Activated naive CD8-positive, alpha-beta T cell treated with anti-CD3 and anti-CD28 coated beads for 36 hours (primary cell): ENCODE measurements around the gene FAM83G. TPM values are rescaled to one million over a fixed set of nuclear protein-coding genes. Genes with fewer than 3 reads are reported as not detected.

Experiments
- DNase-seq: peaks from one replicate; pipeline ENCODE4 v3.0.0; 2021
- H3K27ac Mint-ChIP-seq: one replicate; pipeline ENCODE4 v1.8.0; 2022; ENCODE audit warnings: mild to moderate bottlenecking, moderate library complexity, mixed read lengths
- H3K27me3 Mint-ChIP-seq: one replicate; pipeline ENCODE4 v1.8.0; 2022; ENCODE audit warnings: mild to moderate bottlenecking, mixed read lengths
- H3K36me3 Mint-ChIP-seq: one replicate; pipeline ENCODE4 v1.8.0; 2021; ENCODE audit warnings: mild to moderate bottlenecking, mixed read lengths
- H3K4me1 Mint-ChIP-seq: one replicate; pipeline ENCODE4 v1.8.0; 2021; ENCODE audit warnings: mixed read lengths
- H3K4me3 Mint-ChIP-seq: one replicate; pipeline ENCODE4 v1.8.0; 2022; ENCODE audit warnings: mild to moderate bottlenecking, moderate library complexity, mixed read lengths
- H3K9me3 Mint-ChIP-seq: one replicate; pipeline ENCODE4 v1.8.0; 2022; ENCODE audit warnings: mixed read lengths
- total RNA-seq, 2 experiments: library from RNA; stranded (reverse); gene quantifications; one replicate each; pipeline ENCODE4 v1.2.3, GENCODE V29; 2021

Gene FAM83G
- total RNA-seq, 2 experiments from 2014 or later: 10.3 to 10.4 TPM

DNA sequence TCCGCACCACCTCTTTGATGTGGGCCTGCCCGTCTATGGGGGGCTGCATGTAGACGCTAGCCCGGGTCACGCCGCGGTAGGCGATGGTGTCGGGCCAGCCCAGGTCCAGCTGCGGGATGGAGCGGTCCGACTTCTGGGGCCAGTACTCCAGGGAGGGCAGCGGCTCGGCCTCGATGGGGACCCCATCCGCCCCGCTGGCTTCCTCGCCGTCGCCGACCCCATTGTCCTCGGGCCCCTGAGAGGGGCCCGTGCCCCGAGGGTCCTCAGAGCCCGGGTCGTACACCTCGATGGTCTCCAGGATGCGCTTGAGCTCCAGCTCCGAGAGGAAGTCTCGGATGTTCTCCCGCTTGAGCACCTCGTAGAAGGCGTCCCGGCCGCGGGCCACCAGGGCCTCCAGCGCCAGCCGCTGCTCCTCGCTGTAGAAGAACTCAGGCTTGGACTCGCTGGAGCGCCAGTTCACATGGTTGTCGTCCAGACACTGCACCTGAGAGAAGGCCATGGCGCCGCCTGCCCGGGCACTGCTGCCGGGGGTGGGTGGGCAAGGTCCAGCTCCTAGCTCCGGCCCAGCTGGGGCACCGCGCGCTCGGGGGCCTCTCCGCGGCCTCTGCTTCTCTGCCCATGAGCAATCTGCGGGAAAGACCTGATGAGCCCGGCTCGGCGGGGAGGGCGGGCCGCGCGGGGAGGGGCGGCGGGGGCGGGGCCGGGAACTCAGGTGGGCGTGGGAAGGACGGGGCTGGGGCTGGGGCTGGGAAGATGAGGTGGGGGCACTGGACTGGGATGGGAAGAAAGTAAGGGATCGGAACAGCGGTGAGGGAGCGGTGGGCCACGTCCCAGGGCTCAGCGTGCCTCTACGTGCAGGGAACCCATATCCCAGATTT lies 782 bp downstream of the FAM83G start:
- peaks cover 31% of the 10 kb centered on the region for H3K4me1 Mint-ChIP-seq
- peaks cover 1% of the 10 kb centered on the region for H3K9me3 Mint-ChIP-seq
- H3K27me3 Mint-ChIP-seq: no peaks in the 10 kb centered on the region
- DNase-seq: peak; percentile 44
- H3K36me3 Mint-ChIP-seq: peaks cover 11% of the 10 kb centered on the region
- H3K4me3 Mint-ChIP-seq: peak overlapping the region; percentile 92
- H3K27ac Mint-ChIP-seq: peak overlapping the region; percentile 90

DNA sequence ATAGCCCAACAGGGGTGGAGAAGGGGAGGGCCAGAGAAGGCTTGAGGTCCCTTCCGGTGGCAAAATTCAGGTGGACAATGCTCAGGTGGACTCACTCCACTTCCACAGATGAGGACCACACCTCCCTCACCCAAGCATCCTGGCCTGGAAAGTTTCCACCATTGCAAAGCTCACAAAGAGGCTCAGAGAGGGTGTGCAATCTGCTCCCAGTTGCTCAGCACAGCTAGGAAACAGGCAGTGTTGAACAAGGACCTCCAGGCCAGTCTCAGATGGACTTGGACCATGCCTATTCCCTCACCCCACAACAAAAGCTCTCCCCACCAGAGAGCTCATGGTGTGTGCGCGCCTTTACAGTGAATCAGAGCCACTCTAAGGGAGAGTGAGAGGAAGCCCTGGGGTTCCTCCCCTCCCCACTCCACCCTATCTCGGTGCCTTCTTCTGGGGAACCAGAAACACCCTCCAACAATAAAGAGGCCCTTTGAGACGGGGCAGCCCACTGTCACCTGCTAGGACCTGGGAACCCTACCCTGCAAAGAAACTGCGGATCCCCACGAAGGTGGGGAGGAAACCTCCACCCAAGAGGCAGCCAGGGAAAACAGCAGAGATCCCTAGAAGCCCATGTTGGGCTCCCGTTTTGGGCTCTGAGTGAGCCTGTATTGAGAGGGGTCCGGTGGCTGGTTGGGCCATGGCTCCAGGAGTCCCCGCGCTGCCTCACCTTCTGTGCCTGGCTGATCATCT lies 1.6 kb downstream of the FAM83G start:
- H3K4me1 Mint-ChIP-seq: peaks cover 30% of the 10 kb centered on the region
- H3K27ac Mint-ChIP-seq: no peak overlapping the region
- no peak for DNase-seq
- peaks cover 1% of the 10 kb centered on the region for H3K9me3 Mint-ChIP-seq
- peaks cover 11% of the 10 kb centered on the region for H3K36me3 Mint-ChIP-seq
- no peaks in the 10 kb centered on the region for H3K27me3 Mint-ChIP-seq
- peak overlapping the region; percentile 92 for H3K4me3 Mint-ChIP-seq

DNA sequence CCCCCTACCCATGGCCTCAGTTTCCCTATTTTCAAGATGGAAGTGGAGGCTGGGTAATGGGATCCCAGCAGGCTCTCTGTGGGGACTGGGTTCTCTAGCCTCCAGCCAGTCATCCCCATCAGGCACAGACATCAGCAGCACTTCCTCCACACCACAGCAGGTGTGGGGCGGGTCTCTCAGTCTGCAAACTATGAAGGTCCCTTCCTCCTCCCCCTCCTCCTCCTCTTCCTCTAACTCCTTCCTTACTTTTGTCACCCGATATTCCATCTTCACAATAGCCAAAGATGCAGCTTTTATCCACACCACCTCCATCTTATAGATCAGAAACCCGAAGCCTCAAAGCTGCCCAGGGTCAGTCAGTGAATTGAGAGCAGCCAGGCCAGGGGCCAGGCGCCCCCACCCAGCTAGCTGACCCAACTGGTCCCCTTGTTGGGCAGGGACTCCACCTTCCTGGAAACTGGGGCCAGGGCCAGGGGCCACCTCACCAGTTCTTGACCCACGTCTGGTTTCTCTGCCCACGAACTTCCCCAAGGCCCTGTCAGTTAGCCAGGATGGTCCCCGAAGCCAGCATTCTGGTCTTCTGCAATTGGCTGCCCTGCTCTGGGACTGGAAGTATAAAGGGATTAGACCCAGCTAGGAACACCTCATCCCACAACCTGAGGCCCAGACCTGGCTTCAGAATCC lies 2.5 kb downstream of the FAM83G start:
- H3K9me3 Mint-ChIP-seq: peaks cover 1% of the 10 kb centered on the region
- peaks cover 12% of the 10 kb centered on the region for H3K36me3 Mint-ChIP-seq
- H3K27me3 Mint-ChIP-seq: no peaks in the 10 kb centered on the region
- peak overlapping the region; percentile 92 for H3K4me3 Mint-ChIP-seq
- no peak for DNase-seq
- peaks cover 25% of the 10 kb centered on the region for H3K4me1 Mint-ChIP-seq
- H3K27ac Mint-ChIP-seq: no peak overlapping the region

DNA sequence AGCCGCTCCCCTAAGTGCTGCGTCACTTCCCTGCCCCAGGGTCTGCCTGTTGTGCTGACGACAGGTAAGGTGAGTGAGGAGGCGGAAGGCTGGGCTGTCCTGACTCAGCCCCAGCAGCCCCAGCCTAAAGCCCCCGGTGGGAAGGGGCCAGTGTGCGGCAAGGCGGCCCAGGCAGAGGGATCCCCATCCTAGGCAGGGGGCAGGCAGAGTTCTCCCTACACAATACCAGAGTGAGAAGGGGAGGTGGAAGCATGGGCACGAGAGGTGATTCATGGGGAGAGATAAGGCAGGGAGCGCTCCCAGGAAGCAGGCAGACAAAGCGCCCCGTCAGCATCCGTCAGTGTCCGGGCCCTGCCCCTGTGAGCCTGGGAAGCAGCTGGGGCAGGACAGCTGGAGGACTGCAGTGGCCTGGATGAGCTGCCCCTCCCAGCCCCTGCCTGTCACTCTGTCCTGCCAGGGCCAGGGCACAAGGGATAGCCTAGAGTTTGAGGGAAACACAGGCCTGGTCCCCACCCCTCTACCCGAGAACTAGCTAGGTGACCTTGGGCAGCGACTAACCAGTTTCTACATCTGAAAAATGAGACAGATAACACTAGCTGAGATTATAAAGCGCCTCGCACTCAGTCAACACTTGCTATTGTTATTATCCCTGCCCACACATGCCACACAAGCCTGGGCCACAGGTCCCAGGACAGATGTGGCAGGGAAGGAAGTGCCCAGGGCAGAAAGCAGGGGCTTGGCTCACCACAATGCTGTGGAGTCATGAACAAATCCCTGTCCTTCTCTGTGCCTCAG lies 3.8 kb downstream of the FAM83G start:
- H3K4me3 Mint-ChIP-seq: no peak overlapping the region
- peaks cover 25% of the 10 kb centered on the region for H3K4me1 Mint-ChIP-seq
- H3K36me3 Mint-ChIP-seq: peaks cover 25% of the 10 kb centered on the region
- DNase-seq: no peak
- H3K9me3 Mint-ChIP-seq: peaks cover 2% of the 10 kb centered on the region
- H3K27me3 Mint-ChIP-seq: no peaks in the 10 kb centered on the region
- no peak overlapping the region for H3K27ac Mint-ChIP-seq

DNA sequence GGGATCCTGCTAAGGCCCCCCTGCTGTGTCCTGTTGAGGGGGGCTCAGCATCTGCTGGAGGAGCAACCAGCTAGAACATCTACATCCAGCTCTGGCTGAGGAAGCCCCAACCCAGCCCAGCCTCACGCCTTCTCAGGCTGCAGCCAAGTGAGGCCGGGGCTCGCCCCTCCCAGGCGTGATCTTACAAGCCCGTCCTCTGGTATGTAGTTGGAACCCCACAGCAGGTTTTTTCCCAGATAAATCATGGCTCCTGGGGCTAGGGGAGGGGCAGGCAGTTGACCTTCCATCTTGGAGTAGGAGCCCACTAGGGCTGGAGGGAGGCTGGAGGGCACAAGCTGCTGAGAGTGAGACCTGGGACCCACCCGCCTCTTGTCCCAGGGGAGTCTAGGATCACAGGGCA lies 4.7 kb downstream of the FAM83G start:
- Mint-ChIP-seq H3K9me3 (peaks cover 7% of the 10 kb centered on the region), H3K27ac (no peak overlapping the region), H3K4me1 (peaks cover 24% of the 10 kb centered on the region), H3K4me3 (no peak overlapping the region), H3K27me3 (no peaks in the 10 kb centered on the region), H3K36me3 (peaks cover 32% of the 10 kb centered on the region)
- DNase-seq: no peak

DNA sequence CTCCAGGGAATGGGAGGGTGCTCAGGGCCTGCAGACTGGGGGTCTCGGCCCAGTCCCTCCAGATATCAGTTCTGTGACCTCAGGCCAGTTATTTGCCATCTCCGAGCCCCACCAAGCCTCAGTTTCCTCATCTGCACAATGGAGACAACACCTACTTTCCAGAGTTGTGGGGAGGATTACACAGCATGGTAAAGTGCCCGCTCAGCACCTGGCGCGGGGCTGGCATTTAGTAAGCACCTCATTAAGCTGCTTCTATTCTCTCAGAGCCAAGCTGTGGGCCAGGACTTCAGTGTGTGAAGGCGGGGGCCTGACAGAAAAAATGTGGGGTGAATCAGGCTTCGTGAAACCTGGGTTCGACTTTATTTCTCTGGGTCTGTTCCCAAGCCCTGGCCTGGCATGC lies 5.2 kb downstream of the FAM83G start:
- Mint-ChIP-seq H3K4me3 (no peak overlapping the region), H3K27me3 (no peaks in the 10 kb centered on the region), H3K36me3 (peaks cover 35% of the 10 kb centered on the region), H3K4me1 (peaks cover 21% of the 10 kb centered on the region), H3K9me3 (peaks cover 8% of the 10 kb centered on the region), H3K27ac (no peak overlapping the region)
- DNase-seq: no peak

DNA sequence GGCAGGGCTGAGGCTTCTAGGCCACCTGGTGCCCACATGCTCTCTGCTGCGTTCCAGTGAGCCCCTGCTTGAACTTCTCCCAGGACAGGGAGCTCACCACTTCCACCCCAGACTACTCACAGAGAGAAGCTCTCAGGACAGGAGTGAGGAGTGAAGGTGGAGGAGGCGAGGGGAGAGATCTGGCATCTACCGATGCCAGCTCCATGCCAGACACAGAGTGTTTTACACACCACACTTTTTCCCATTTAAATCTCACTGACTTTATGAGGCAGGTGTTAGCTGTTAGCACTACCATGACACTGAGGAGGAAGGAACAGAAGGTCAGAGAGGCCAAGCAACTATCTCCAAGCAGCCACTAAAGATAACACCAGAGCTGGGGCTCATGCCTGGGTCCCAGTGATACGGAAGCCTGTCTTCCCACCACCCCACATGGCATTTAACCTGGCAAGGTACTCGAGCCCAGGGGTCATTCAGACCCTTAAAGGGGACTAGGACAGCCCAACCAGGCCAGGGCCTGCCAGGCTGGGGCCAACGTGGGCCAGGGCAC lies 6.8 kb downstream of the FAM83G start:
- Mint-ChIP-seq H3K27ac (no peak overlapping the region), H3K4me1 (peaks cover 28% of the 10 kb centered on the region), H3K36me3 (peaks cover 45% of the 10 kb centered on the region), H3K27me3 (no peaks in the 10 kb centered on the region), H3K9me3 (peaks cover 8% of the 10 kb centered on the region), H3K4me3 (no peak overlapping the region)
- no peak for DNase-seq

DNA sequence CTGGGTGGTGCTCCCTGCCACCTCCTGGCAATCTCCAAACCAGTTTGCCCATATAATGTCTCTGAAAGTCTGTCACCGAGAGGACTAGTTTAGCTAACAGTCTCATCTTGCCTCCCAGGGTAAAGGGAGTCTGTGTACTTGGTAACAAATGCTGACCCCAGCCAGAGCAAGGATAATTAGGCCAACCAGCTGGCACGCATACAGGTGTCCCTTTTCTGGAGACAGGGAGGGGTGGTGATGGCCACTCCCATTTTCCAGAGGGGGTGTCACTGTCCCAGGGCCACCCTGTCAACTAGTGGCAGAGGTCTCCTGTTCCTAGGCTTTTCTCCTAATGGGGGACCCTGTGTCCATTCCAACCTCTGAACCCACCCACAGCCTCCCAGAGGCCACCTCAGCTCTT lies 8.1 kb downstream of the FAM83G start:
- Mint-ChIP-seq H3K4me3 (no peak overlapping the region), H3K36me3 (peaks cover 36% of the 10 kb centered on the region), H3K4me1 (peaks cover 21% of the 10 kb centered on the region), H3K9me3 (peaks cover 8% of the 10 kb centered on the region), H3K27me3 (no peaks in the 10 kb centered on the region), H3K27ac (no peak overlapping the region)
- no peak for DNase-seq

DNA sequence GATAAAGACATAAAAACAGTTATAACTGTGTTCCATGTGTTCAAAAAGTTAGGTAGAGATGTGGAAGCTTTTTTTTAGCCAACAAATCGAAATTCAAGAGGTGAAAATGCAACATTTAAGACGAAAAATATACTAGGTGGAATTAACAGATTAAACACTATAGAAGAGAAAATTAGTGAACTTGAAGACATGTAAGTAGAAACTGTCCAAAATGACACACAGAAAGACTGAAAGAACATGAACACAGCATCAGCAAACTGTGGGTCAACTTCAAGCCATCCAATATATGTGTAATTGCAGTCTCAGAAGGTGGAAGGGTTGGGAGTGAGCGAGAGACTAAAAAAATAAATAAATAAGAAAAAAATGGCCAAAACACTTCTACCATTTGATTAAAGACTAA lies 9.3 kb downstream of the FAM83G start:
- Mint-ChIP-seq H3K4me1 (peaks cover 19% of the 10 kb centered on the region), H3K4me3 (no peak overlapping the region), H3K27me3 (no peaks in the 10 kb centered on the region), H3K9me3 (peaks cover 8% of the 10 kb centered on the region), H3K36me3 (peaks cover 34% of the 10 kb centered on the region), H3K27ac (no peak overlapping the region)
- DNase-seq: no peak

DNA sequence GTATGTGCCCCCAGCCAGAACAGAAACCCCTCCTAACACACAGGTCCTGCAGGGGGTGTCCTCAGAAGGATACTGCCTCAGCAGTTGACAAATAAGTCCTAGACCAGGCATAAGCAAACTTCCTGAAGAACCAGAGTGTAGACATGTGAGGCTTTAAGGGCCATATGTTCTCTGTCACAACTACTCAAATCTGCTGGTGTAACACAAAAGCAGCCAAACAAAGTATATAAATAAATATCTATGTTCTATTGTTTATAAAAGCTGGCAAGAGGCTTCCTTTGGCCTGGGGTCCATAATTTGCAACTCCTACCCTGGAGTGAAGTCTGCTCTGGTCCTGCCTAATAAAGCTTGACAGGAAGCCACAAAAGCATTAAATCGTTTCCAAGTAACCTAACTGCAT lies 9.9 kb downstream of the FAM83G start:
- peaks cover 34% of the 10 kb centered on the region for H3K36me3 Mint-ChIP-seq
- no peak for DNase-seq
- H3K9me3 Mint-ChIP-seq: peaks cover 8% of the 10 kb centered on the region
- H3K4me1 Mint-ChIP-seq: peaks cover 19% of the 10 kb centered on the region
- no peaks in the 10 kb centered on the region for H3K27me3 Mint-ChIP-seq
- no peak overlapping the region for H3K27ac Mint-ChIP-seq
- no peak overlapping the region for H3K4me3 Mint-ChIP-seq

DNA sequence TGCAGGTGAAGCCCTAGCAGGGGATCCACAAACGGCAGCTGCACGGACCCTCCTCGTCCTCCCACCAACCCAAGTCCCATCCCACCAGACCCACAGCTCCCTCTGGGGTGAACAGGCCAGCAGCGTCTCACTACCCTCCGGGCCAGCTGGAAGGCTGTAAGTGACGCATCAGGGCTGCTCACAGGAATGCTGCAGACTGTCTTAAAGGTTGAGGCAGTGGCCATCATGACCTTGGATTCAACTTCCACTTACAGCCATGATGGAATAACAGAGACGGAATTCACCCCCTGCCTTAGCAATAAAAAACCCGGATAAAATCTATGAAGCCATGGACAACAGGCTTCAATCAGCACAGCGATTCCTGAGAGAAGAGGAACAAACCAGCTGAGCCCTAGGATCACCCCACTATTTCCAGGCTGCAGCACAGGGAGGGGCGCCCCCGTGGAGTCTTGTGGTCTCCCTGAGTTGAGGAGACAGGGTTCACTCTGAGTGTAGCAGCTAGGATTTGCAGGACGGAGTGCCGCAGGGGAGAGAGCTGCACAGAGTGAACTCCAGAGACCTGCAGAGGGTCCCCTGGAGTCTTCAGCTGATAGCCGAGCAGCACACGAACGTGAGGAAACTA lies 10.5 kb downstream of the FAM83G start:
- peaks cover 34% of the 10 kb centered on the region for H3K36me3 Mint-ChIP-seq
- peaks cover 19% of the 10 kb centered on the region for H3K4me1 Mint-ChIP-seq
- no peaks in the 10 kb centered on the region for H3K27me3 Mint-ChIP-seq
- H3K9me3 Mint-ChIP-seq: peaks cover 8% of the 10 kb centered on the region
- no peak for DNase-seq
- no peak overlapping the region for H3K4me3 Mint-ChIP-seq
- H3K27ac Mint-ChIP-seq: no peak overlapping the region

DNA sequence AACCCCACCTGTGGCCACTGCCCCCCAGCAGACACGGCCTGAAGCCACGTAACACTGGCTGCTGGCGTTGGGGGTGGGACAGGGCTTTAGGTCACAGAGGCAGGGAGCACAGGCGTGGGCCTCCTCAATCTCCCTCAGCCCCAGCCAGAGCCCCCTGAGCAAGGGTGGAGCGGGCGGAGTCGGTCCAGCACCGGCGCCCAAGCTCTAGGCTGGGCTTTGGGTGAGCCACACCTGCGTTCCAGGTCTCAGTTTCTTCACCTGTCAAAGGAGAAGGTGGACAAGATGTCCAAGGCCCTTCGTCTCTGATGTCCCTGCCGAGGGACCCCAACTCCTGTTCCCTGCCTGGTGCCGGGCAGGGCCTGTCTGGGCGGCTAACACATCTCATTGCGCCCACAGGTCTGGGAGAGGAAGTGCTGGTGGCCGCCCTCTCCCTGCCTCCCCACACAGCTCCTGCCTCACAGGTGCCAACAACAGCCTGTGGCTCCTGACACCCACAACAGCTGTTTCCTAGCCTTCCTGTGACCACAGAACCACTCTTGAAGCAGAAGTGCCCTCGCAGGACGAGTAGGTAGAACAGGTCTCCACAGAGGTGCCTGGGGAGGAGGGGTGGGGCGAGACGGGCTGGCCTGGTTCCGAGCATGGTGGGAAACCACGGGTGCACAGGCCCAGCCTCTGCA lies 12.0 kb downstream of the FAM83G start:
- peaks cover 34% of the 10 kb centered on the region for H3K36me3 Mint-ChIP-seq
- no peaks in the 10 kb centered on the region for H3K27me3 Mint-ChIP-seq
- H3K4me1 Mint-ChIP-seq: peaks cover 25% of the 10 kb centered on the region
- peaks cover 8% of the 10 kb centered on the region for H3K9me3 Mint-ChIP-seq
- no peak overlapping the region for H3K27ac Mint-ChIP-seq
- H3K4me3 Mint-ChIP-seq: no peak overlapping the region
- peak; percentile 19 for DNase-seq

DNA sequence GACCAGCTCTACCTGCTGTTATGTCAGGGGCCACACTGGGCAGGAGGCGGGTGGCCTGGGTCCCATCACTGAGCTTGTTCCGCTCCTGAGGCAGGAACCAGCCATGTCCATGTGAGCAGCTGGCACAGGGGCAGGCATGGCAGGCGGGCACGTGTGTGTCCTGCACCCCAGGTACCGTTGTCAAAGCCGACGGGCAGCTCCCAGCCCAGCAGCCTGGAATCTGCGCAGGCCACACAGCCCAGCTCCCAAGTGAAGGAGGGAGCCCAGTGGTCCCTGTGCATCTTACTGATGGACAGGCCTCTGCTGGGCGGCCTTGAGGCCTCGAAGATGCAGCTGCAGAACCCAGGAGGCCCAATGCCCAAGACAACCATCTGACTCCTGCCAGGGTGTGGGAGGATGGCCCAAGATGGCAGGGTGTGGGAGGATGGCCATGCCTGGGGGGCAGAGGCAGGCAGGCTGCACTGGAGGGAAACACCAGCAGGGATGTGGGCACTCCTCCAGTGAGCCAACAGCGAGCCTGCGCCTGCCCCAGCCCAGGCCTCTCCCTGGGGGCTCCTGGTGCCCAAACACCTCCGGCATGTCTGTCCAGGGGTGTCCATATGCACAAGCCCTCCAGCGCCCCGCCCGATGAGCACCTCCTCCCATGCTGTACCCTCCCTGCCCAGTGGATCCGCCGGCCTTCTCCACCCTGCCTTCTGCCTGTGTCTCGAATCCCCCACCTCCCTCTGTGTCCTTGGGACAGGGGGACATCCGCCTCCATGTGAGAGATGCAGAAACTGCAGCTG lies 12.8 kb downstream of the FAM83G start:
- no peak for DNase-seq
- H3K9me3 Mint-ChIP-seq: peaks cover 8% of the 10 kb centered on the region
- H3K4me3 Mint-ChIP-seq: no peak overlapping the region
- peaks cover 29% of the 10 kb centered on the region for H3K36me3 Mint-ChIP-seq
- no peaks in the 10 kb centered on the region for H3K27me3 Mint-ChIP-seq
- no peak overlapping the region for H3K27ac Mint-ChIP-seq
- H3K4me1 Mint-ChIP-seq: peaks cover 33% of the 10 kb centered on the region
